Measurements from ENCODE around the gene FLT3. TPM values are rescaled to one million over a fixed set of nuclear protein-coding genes. Genes with fewer than 3 reads are reported as not detected.

FLT3 gene
- total and polyA plus RNA-seq, 2 experiments from 2014 or later, result 0.10 to 0.29 TPM

GRCh38 chr13:27979001-27979643 is 121.3 kb downstream of the FLT3 start:
- Histone ChIP-seq H3K4me3 (no peak overlapping the region), H3K4me2 (peak overlapping the region; percentile 75), H3K27ac (peak overlapping the region; percentile 90), H3K27me3 (peaks cover 93% of the 10 kb centered on the region), H3K9me3 (ENCODE audit: low read depth) (no peaks in the 10 kb centered on the region), H4K20me1 (ENCODE audit: insufficient read depth, poor library complexity, severe bottlenecking) (no peaks in the 10 kb centered on the region), H3K9me2 (replicated peaks; ENCODE audit: insufficient read depth) (no peaks in the 10 kb centered on the region), H3K4me1 (ENCODE audit: insufficient read depth) (no peaks in the 10 kb centered on the region), H3K79me2 (peaks cover 18% of the 10 kb centered on the region), H3K36me3 (replicated peaks; ENCODE audit: insufficient read depth, low read depth) (no peaks in the 10 kb centered on the region), H2AFZ (no peak overlapping the region)
- DNase-seq (ENCODE audit: low spot score), result no peak
- TF ChIP-seq EZH2 (IDR thresholded peaks at IDR 0.05; ENCODE audit: borderline replicate concordance) (peak; percentile 94), CTCF (IDR thresholded peaks at IDR 0.05; ENCODE audit: poor library complexity) (no peak), EZH2phosphoT487 (IDR thresholded peaks at IDR 0.05; ENCODE audit: low read depth, severe bottlenecking, unreplicated experiment) (no peak)
- 10% methylated on average over 15 of the region's 15 CpGs for WGBS (ENCODE audit: low lambda C conversion rate, missing lambda C conversion rate)

DNA sequence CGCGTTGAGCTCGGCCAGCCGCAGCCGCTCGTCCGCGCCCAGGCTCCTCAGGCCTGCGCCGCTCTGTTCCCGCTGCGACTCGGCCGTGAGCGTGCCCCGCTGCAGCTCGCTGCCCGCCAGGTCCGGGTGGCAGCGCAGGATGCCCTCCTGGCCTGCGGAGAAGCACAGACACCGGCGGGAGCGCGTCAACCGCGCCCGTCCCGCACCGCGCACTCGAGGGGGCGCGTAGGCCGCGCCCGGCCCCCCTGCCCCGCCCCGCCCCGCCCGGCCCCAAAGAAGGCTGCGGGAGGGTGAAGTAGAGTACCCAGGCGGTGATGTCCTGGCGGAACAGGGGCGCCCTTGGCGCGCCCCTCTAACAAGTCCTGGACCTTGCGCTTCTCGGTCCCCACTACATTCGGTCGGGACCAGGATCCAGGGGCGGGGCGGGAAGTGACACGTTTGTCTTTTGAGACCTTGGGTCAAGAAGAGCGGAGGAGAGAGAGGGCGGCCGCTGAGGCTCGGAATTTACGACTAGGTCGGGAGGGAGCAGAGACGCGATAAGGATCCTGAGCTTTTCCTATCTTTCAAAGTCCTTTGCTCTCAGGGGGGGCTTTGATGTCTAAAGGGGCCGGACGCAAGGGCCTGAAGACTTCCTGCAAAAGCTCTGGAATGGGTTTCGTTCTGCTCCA is 121.9 kb downstream of the FLT3 start:
- no peak for TF ChIP-seq EZH2phosphoT487 (IDR thresholded peaks at IDR 0.05; ENCODE audit: low read depth, severe bottlenecking, unreplicated experiment)
- no peak for TF ChIP-seq EZH2 (IDR thresholded peaks at IDR 0.05; ENCODE audit: borderline replicate concordance)
- no peak for TF ChIP-seq CTCF (IDR thresholded peaks at IDR 0.05; ENCODE audit: poor library complexity)
- Histone ChIP-seq H3K27me3 (peaks cover 97% of the 10 kb centered on the region), H3K4me1 (ENCODE audit: insufficient read depth) (no peaks in the 10 kb centered on the region)

DNA sequence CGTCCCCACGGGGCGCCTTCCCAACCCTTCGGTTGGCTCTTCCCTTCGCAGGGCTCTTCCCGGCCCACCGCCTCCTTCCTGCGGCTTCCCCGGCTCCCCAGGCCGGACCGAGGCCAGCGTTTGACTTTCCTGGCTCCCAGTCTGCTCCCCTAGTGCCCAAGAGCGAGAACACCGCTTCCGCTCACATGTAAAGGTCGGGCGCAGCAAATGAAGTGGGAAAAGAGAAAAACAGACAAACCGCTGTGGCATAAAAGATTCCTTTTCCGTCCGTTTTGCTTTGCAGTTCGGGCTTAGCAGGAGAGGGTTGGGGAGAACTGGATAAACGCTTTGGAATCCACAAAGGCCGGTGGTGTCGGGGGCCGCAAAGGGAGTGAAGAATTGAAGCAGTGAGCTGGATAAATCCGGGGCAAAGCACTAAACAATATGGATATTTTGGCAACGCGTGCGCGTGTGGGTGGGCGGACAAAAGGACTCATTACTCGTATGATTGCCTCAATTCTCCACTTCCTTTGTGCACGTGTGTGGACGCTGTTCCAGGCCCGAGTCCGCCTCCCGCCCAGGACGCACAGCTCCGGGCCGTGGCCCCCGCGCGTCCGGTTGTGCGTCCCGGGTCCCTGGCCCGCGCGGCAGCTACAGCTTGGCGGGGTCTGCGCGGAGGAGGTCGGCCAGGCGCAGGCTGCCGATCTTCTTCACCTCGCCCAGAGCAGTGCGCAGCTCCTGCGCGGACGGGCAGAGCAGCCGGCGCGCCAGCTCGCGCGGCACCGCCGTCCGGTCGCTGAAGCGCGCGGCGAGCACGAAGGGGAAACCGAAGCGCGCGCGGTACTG is 122.7 kb downstream of the FLT3 start:
- peaks cover 12% of the 10 kb centered on the region for H3K79me2 ChIP-seq
- H3K36me3 ChIP-seq (replicated peaks; ENCODE audit: insufficient read depth, low read depth), result no peaks in the 10 kb centered on the region
- H3K4me3 ChIP-seq, result peak overlapping the region; percentile 36
- no peaks in the 10 kb centered on the region for H3K9me3 ChIP-seq (ENCODE audit: low read depth)
- H4K20me1 ChIP-seq (ENCODE audit: insufficient read depth, poor library complexity, severe bottlenecking), result no peaks in the 10 kb centered on the region
- DNase-seq (ENCODE audit: low spot score), result no peak
- no peak overlapping the region for H2AFZ ChIP-seq
- no peaks in the 10 kb centered on the region for H3K4me1 ChIP-seq (ENCODE audit: insufficient read depth)
- no peaks in the 10 kb centered on the region for H3K9me2 ChIP-seq (replicated peaks; ENCODE audit: insufficient read depth)
- TF ChIP-seq EZH2phosphoT487 (IDR thresholded peaks at IDR 0.05; ENCODE audit: low read depth, severe bottlenecking, unreplicated experiment) (peak; percentile 72), EZH2 (IDR thresholded peaks at IDR 0.05; ENCODE audit: borderline replicate concordance) (peak; percentile 74), CTCF (IDR thresholded peaks at IDR 0.05; ENCODE audit: poor library complexity) (no peak)
- H3K27ac ChIP-seq, result peak overlapping the region; percentile 90
- H3K27me3 ChIP-seq, result peaks cover 97% of the 10 kb centered on the region
- H3K4me2 ChIP-seq, result peak overlapping the region; percentile 75
- WGBS (ENCODE audit: low lambda C conversion rate, missing lambda C conversion rate), result 4% methylated on average over 70 of the region's 80 CpGs

More for the DNA sequence above, 121.9 kb downstream of the FLT3 start:
- Histone ChIP-seq H3K27ac (peak overlapping the region; percentile 90), H3K36me3 (replicated peaks; ENCODE audit: insufficient read depth, low read depth) (no peaks in the 10 kb centered on the region), H3K9me2 (replicated peaks; ENCODE audit: insufficient read depth) (no peaks in the 10 kb centered on the region), H2AFZ (no peak overlapping the region), H3K79me2 (peaks cover 18% of the 10 kb centered on the region), H3K9me3 (ENCODE audit: low read depth) (no peaks in the 10 kb centered on the region), H4K20me1 (ENCODE audit: insufficient read depth, poor library complexity, severe bottlenecking) (no peaks in the 10 kb centered on the region), H3K4me2 (peak overlapping the region; percentile 75), H3K4me3 (peak overlapping the region; percentile 36)
- WGBS (ENCODE audit: low lambda C conversion rate, missing lambda C conversion rate), result 0% methylated on average over 37 of the region's 65 CpGs
- DNase-seq (ENCODE audit: low spot score), result peak; percentile 81

Measured in hepatocyte (in vitro differentiated cells).